IPS DF 6.9 (cell line): ENCODE data around the gene MYL9.
"Not testable (repeated sequence)": the region's sequence is repeated elsewhere in the genome, so short reads cannot be mapped to it uniquely, and the experiment has no call there.

Experiments
- DNase-seq: peaks from one replicate; pipeline ENCODE4 v3.0.0-alpha.2; 2013; ENCODE audit warnings: low read depth, low spot score
- H3K27ac ChIP-seq: one replicate; pipeline ENCODE4 v1.5.1; 2013; ENCODE audit warnings: low read length, control low read depth
- H3K27me3 ChIP-seq: 2 replicates; pipeline ENCODE4 v1.6.1; 2013; ENCODE audit warnings: mild to moderate bottlenecking, low read length; ENCODE audit not compliant: control insufficient read depth, insufficient read depth
- H3K36me3 ChIP-seq: 2 replicates; pipeline ENCODE4 v1.6.1; 2013; ENCODE audit warnings: low read length; ENCODE audit not compliant: control insufficient read depth, insufficient read depth
- H3K4me1 ChIP-seq: 2 replicates; pipeline ENCODE4 v1.6.1; 2013; ENCODE audit warnings: low read length; ENCODE audit not compliant: control insufficient read depth, insufficient read depth
- H3K4me3 ChIP-seq: 2 replicates; pipeline ENCODE4 v1.5.1; 2013; ENCODE audit warnings: mild to moderate bottlenecking, low read length
- H3K9me3 ChIP-seq: 2 replicates; pipeline ENCODE4 v1.6.1; 2013; ENCODE audit warnings: low read length, inconsistent platforms; ENCODE audit not compliant: control insufficient read depth, insufficient read depth
- WGBS: extraction: QIAGEN DNeasy Blood & Tissue Kit; methylation state at CpG from one replicate; pipeline ENCODE4 v1.1.7; 2013; ENCODE audit warnings: mixed read lengths, missing lambda C conversion rate; ENCODE audit not compliant: insufficient read length, insufficient coverage; 5-methylcytosine and 5-hydroxymethylcytosine counted together

MYL9 gene

GRCh38 chr20:36549942-36550789, 8.8 kb downstream of the MYL9 start:
- DNase-seq: no peak
- WGBS: no CpG with 5 or more reads among the region's 16 CpGs
- Histone ChIP-seq H3K4me1 (no peaks in the 10 kb centered on the region), H3K36me3 (0 out of 2 replicates have a peak, but pooled peaks cover 3% of the 10 kb centered on the region), H3K27me3 (no peaks in the 10 kb centered on the region), H3K27ac (no peak overlapping the region), H3K4me3 (no peak overlapping the region), H3K9me3 (no peaks in the 10 kb centered on the region)

GRCh38 chr20:36550790-36551299, 9.5 kb downstream of the MYL9 start:
- no peaks in the 10 kb centered on the region for H3K27me3 ChIP-seq
- no peak for DNase-seq
- no peaks in the 10 kb centered on the region for H3K9me3 ChIP-seq
- 0 out of 2 replicates have a peak, but pooled peaks cover 3% of the 10 kb centered on the region for H3K36me3 ChIP-seq
- no peak overlapping the region for H3K27ac ChIP-seq
- no peak overlapping the region for H3K4me3 ChIP-seq
- H3K4me1 ChIP-seq: no peaks in the 10 kb centered on the region
- WGBS: no CpG with 5 or more reads among the region's 15 CpGs

GRCh38 chr20:36555248-36555647, 13.9 kb downstream of the MYL9 start:
- Histone ChIP-seq H3K9me3 (no peaks in the 10 kb centered on the region), H3K4me1 (no peaks in the 10 kb centered on the region), H3K27ac (no peak overlapping the region), H3K4me3 (no peak overlapping the region), H3K27me3 (no peaks in the 10 kb centered on the region), H3K36me3 (no peaks in the 10 kb centered on the region)
- WGBS: no CpG with 5 or more reads among the region's 2 CpGs
- no peak for DNase-seq

GRCh38 chr20:36562724-36563123, 21.4 kb downstream of the MYL9 start:
- H3K27ac ChIP-seq: no peak overlapping the region
- H3K9me3 ChIP-seq: no peaks in the 10 kb centered on the region; the same call in 1 of the 2 replicates
- H3K27me3 ChIP-seq: no peaks in the 10 kb centered on the region
- no peak overlapping the region for H3K4me3 ChIP-seq
- no CpG with 5 or more reads among the region's 2 CpGs for WGBS
- DNase-seq: no peak
- H3K4me1 ChIP-seq: peaks cover 2% of the 10 kb centered on the region; the same call in 1 of the 2 replicates
- H3K36me3 ChIP-seq: no peaks in the 10 kb centered on the region

GRCh38 chr20:36563374-36563773, 22.1 kb downstream of the MYL9 start:
- no CpG with 5 or more reads among the region's 1 CpG for WGBS
- DNase-seq: no peak

GRCh38 chr20:36564078-36564725, 22.9 kb downstream of the MYL9 start:
- H3K36me3 ChIP-seq, H3K27me3 ChIP-seq, H3K4me1 ChIP-seq, H3K27ac ChIP-seq, H3K4me3 ChIP-seq, H3K9me3 ChIP-seq, DNase-seq: not testable (repeated sequence)
- no CpG with 5 or more reads among the region's 13 CpGs for WGBS

More at GRCh38 chr20:36563374-36563773, 22.1 kb downstream of the MYL9 start:
- Histone ChIP-seq H3K4me1 (peaks cover 2% of the 10 kb centered on the region; the same call in 1 of the 2 replicates), H3K9me3 (no peaks in the 10 kb centered on the region; the same call in 1 of the 2 replicates), H3K27me3 (no peaks in the 10 kb centered on the region), H3K27ac (no peak overlapping the region), H3K4me3 (no peak overlapping the region), H3K36me3 (no peaks in the 10 kb centered on the region)

DNA sequence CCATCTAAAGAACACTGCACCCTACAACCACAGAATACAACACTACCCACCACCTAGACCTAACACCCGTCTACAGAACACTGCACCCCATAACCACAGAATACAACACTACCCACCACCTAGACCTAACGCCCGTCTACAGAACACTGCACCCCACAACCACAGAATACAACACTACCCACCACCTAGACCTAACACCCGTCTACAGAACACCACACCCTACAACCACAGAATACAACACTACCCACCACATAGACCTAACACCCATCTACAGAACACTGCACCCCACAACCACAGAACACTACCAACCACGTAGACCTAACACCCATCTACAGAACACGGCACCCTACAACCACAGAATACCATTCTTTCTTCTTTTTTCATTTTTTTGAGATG, 23.4 kb downstream of the MYL9 start:
- H3K36me3 ChIP-seq, H3K9me3 ChIP-seq, H3K27ac ChIP-seq, DNase-seq, H3K4me3 ChIP-seq, H3K27me3 ChIP-seq, H3K4me1 ChIP-seq: not testable (repeated sequence)
- no CpG with 5 or more reads among the region's 6 CpGs for WGBS

DNA sequence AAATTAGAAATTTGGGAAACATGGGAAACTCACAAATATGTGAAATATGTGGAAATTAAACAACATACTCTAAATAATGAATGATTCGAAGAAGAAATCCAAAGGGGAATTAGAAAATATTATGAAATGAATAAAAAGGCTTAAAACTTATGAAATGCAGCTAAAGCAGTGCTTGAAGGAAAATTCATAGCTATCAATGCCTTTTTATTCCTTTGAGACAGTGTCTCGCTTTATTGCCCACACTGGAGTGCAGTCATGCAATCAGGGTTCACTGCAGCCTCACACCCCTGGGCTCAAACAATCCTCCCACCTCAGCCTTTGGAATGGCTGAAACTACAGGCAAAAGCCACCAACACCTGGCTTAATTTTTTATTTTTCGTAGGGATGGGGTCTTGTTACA, 24.2 kb downstream of the MYL9 start:
- Histone ChIP-seq H3K27me3 (no peaks in the 10 kb centered on the region), H3K27ac (no peak overlapping the region), H3K9me3 (no peaks in the 10 kb centered on the region; the same call in 1 of the 2 replicates), H3K36me3 (no peaks in the 10 kb centered on the region), H3K4me1 (peaks cover 2% of the 10 kb centered on the region; the same call in 1 of the 2 replicates), H3K4me3 (no peak overlapping the region)
- WGBS: no CpG with 5 or more reads among the region's 3 CpGs
- no peak for DNase-seq

GRCh38 chr20:36569847-36570429, 28.6 kb downstream of the MYL9 start:
- WGBS: no CpG with 5 or more reads among the region's 7 CpGs
- DNase-seq: no peak
- H3K36me3 ChIP-seq: no peaks in the 10 kb centered on the region
- H3K9me3 ChIP-seq: no peaks in the 10 kb centered on the region; the same call in 1 of the 2 replicates
- H3K27ac ChIP-seq: no peak overlapping the region
- H3K4me3 ChIP-seq: no peak overlapping the region
- H3K4me1 ChIP-seq: no peaks in the 10 kb centered on the region
- H3K27me3 ChIP-seq: no peaks in the 10 kb centered on the region
